GM19372 (cell line): ENCODE results near the gene OPCML.

Source experiments
- ATAC-seq: cut with Tn5 transposase; IDR thresholded peaks from one replicate; pipeline ENCODE4 v1.9.1; 2021; ENCODE audit warnings: mild to moderate bottlenecking, low read depth, moderate library complexity; ENCODE audit not compliant: unreplicated experiment

Gene OPCML

DNA sequence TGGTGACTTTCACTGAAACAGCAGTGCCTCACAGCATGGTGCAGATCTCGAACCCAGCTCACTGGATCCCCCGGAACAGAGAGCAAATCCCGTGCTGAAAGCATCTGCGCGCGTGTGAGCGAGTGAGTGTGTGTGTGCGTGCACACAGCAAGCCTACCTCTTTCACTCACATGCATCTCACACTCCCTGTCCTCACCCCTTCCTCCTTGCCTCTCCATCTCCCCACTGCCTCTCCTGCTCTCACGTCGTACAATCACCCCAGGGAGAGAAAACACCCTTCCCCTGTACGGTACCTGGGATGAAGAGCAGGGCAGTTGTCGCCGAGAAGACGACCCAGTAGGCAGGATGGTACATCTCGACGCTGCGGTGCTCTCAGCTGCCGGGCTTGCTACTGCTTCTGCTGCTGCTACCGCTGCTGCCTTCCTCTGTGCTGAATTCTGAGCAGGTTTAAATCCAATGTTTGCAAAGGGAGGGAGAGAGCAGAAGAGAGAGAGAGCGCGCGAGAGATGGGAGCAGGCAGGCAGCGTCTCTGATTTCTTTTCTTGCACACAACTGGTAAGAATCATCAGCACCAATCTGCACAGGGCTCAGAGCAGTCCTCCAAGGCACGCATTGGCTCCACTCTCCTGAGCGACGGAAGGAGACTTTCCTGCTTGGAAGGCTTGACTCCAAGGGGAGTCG is at the start of gene OPCML:
TSS of gene OPCML (minus strand) at position 531 of the 681 bp plus-strand sequence.
- ATAC-seq: no peak

DNA sequence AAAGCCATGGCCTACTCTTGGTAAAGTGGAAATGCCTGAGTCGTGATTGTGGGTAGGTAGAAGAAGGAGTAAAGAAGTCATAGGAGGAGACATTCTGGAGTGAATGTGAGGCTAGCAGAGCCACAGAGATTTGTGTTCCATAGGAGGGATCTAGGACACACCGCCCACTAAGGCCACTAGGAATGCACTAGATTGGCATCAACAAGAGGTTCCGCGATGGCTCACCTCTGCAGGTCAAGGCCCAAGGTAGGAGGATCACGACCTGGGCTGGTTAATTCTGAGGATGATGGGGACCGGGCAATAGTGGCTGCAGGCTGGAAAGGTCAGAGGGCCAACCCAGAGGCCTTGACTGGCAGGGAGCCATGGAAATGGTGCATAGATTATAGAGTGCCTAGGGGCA is 48.8 kb upstream of the OPCML start:
- no peak for ATAC-seq

DNA sequence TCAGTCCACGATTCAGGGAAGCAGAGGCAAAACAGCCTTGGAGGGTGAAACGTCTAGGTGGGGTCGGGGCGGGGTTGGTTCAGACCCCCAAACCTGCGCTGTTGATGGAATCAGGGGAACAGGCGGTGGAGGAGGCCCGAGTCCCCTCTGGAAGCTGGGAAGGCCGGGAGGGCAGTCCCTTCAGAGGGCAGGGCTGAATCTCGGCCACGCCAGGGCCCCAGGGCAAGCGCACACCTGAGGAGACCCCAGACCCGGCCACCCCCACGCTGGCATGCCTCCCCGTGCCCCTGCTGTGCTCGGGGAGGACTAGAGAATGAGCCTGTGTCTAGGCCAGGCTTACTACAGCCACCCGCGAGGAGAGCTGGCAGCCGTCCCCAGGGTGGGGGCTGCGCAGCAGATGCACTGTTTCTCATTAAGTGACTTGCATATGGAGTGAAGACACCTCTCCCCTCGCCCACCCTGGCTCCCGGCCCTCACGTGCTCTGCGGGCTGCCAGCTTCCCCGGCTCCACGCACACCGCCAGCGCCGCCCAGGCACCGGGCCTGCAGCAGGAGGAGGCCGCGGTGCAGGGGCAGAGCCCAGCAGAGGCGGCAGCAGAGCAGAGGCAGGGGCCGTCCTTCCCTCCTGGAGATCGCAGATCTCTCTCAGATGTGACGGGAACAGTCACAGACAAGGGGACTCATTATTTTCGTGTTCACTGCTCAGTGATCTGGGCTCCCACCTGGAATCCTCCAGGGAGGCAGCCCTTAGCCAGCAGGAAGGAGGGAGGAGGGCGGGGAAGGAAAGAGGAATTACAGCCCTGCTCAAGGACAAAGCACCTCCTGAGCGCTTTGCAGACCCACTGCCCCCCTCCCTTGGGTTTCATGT is 47.1 kb upstream of the OPCML start:
- no peak for ATAC-seq

DNA sequence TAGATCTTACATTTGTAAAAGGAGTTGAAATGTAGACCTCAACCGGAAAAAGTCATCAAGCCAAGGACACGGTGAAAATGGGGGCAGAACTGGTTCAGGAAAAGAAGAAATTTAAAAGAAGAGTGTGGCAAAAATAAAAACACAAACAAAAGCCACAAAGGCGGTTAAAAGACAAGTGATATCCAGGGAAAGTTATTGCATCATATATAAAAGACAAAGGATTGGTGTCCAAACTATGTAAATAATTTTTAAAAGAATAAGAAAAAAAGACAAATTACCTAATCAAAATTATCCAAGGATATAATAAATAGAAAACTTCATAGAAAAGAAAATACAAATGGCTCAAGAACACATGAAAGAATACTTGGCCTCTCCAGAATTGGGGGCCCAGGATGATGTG is 45.1 kb upstream of the OPCML start:
- ATAC-seq: no peak

DNA sequence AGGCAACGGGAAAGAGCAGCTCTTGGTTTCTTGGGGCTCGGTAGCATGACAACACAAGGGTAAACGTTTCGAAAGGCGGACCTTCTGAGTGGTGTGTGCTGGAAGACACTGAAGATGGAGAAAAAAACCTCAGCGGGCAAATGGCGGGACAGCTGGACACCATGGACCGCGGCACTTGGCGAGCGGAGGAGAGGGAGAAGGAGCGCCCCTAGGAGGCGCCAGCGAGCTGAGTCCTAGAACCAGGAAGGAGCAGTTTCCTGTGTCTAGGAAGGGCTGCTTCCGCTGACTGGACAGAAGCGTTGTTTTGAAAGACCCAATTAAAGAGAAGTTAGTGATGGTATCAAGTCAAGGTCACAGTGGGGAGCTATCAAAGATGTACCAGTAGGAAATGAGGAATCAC is 44.0 kb upstream of the OPCML start:
- no peak for ATAC-seq

DNA sequence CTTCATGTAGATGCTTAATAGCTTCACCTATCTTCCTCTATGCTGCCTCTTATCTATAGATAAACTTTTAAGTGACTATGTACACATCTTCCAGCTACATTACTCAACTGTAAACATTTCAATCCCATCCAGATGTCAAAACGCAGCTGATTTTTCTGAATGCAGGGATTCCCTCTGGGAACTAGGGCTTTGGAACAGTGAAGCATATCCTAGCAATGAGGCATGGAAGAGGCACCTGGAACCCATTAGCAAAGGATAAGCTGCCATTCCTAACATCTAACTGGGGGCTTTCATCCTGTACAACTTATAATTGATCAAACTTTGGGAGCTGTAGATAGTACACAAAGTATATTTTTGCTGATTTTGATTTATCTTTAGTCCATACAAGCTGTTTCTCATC is 40.8 kb upstream of the OPCML start:
- ATAC-seq: no peak

DNA sequence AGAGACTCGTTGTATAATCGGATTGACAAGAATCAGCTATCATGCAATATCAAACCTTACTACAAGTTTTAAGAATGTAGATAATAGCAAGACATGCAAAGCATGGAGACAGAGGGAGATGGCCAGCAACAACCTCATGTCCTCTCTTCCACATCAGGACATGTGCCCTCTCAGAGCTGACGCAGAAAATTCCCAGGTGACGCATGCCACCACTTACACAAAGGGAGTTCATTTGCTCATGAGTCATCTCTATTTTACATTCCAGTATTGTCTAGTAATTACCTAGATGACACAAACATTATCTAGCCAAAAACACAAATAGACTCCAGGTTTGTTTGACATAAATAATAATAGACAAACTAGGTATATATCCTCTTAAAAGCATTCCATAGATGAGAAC is 38.1 kb upstream of the OPCML start:
- no peak for ATAC-seq

DNA sequence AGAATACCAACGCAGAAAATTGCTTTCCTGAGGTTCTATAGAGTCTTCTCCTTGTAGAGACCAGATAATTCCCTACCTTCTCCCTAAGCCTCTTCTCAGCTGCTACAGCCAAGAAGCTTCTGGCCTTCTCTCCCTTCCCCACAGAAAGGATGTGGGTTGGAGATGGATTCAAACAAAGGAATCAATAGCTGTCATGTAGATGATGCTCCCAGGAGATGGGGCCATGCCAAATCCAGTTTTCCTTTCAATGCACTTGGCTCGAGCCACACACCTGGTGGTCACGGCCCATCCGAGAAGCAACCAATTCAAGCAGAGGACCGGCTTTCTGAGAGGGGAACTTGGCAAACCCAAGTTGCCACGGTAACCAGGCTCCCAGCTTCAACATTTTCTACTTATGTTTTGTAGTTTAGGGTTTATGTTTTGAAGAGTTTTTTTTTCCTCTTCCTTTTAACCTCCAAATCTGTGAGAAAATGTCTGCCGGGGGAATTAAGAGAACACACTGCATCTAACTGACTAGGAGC is 31.3 kb upstream of the OPCML start:
- ATAC-seq: no peak

DNA sequence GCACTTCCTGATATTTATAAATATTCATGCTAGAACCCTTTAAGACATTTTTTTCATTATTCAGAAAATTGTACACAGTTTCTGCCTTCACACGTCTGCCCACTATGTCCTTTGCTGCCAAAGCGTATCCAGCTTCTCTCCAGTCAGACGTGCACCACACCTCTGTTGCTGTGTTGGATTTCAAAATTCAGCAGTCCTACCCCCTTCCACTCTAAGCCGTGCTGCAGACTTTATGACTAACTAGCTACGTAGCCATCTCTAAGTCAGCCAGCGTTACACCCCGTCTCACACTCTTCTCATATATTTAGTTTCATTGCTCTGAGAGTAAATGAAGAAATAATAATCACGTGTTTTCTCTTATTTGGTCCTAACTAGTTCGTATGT is 28.2 kb upstream of the OPCML start:
- no peak for ATAC-seq

DNA sequence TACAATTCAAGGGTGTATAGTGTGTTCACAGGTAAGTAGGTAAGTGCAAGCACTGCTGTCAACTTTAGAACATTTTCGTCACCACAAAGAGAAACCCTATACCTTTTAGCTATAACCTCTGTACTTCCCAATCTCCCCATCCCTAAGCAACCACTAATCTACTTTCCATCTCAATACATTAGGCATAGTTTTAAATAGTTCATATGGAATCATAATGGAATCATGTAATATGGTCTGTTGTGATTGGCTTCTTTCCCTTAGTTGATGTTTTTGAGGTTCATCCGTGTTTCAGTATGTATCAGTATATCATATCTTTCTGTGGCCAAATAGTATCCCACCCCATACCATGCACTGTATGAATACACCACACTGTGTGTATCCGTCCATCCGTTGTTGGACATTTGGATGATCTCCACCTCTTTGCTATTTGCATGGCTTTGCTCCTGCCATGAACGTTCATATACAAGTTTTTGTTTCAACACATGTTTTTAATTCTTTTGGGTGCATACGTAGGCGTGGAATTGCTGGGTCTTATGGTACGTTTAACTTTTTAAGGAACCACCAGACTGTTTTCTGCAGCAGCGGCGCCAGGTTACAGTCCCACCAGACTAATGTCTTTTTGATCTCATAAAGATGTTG is 27.7 kb upstream of the OPCML start:
- ATAC-seq: no peak

DNA sequence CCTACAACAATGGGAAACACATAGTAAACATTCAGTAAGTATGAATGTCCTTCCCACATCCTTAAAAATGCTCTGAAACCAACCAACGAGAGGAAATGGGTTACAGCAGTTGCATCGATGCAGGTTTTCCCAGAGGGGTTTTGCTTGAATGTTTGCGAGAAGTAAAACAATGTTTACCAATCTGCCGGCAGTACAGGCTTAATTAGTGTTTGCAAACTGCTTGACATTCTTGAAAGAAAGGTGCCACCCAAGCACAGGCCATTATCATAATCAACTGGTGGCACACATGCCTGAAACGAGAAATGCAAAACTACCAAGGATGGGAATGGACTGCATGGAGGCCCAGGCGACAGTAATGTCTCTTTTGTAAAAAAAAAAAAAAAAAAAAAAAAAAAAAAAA is 27.1 kb upstream of the OPCML start:
- no peak for ATAC-seq

DNA sequence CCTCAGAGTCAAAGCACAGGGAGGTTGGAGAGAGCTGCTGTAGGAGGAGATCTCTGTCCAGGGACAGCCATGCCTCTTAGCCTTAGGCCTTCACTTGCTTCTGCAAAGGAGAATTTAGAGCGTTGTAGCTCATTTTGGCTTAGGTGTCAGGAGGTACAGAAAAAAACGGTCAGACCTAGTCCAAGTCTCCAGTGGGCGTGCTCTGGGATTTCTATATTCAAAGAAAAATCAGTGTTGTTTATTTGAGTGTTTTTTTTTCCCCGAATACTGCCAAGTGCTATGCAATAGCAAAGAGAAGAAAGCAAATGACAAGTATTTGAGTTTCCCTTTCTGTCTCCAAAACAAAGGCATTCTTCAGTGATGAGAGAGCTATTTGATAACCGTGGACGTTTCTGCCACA is 22.7 kb upstream of the OPCML start:
- no peak for ATAC-seq

DNA sequence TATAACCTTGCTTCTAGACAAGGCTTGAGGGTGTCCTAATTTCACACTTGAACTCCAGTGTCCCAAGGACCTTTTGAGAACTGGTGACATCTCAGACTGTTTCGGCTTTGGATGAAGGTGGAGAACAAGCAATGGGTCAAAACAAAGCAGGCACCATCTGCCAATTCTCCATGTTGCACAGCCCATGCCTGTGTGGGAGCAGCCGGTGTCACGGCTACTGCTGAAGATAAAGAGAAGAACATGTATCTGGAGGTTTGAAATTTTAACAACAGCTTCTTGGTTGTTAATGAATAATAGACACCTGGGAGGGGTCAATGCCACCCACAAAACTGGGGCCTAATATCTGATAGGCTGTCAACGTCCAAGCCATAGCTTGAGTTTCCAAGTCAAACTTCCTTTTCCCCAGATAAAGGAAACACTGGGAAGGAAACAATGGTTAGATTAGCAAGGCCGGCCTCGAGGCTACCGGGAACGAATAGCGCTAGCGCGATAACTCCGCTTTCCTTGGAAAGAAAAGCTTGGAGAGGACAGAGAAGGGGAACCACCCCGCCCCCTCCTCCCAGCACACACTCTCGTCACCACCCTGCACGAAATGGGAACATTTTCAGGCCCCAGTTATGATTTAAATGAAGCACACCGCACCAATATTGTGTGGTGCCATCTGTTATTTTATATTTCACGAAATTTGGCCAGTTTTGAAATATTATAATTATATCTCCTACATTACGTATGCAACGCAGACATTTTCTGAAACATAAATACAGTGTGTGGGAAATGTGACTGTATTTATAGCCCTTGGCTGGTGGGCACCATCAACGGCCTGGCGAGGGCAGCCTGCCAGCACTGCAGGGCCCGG is 21.8 kb upstream of the OPCML start:
- ATAC-seq: no peak

DNA sequence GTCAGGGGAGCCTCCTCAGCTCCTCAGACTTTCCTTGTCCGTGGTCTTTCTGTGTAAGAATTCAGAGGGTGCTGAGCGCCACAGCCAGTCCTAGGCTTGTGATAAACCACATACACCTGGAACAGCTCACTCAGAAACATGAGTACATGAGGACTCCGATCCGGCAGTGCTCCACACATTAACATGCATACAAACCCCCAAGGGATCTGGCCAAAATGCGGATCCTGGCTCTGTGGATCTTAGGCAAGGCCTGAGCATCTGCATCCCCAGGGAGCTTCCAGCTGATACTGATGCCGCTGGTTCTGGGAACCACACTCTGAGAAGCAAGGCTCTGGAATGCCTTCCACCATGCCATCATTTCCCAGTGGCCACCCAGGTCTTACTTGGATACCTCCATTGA is 20.6 kb upstream of the OPCML start:
- no peak for ATAC-seq

DNA sequence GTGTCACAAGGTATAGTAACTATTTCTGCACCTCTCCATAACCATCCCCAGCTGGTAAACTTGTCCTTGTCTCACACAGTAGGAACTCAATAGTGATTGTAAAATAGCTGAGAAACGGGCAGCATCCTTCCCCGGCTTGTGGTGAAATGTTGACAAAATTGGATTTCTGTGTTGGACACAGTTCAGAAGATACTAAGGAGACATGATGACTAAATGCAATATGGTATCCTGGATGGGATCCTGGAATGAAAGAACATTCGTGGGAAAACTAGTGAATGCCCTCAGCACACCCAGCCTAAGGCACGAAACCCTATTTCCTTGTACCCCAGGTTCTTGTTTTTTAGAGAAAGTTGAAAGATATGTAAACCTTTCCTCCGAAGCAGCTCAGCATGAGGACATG is 18.8 kb upstream of the OPCML start:
- ATAC-seq: no peak

DNA sequence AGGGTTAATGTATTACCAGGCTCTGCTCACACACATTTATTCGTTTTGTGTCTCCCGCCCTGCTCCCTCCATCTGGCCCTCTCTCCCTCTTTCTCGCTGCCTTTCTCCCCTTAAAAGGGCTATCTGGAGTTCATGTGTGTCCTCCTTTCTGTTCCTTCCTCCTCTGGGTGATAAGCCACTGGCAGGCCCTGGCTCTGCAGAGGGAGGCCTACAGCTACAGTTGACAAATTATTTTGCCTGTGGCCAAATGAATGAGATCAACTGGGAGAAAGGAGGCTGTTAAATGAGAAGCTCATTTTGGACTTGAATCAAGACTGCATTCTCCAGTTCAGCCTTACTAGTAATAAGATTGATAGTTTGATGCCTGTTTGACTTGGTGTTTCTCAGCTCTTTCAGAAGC is 17.5 kb upstream of the OPCML start:
- no peak for ATAC-seq

DNA sequence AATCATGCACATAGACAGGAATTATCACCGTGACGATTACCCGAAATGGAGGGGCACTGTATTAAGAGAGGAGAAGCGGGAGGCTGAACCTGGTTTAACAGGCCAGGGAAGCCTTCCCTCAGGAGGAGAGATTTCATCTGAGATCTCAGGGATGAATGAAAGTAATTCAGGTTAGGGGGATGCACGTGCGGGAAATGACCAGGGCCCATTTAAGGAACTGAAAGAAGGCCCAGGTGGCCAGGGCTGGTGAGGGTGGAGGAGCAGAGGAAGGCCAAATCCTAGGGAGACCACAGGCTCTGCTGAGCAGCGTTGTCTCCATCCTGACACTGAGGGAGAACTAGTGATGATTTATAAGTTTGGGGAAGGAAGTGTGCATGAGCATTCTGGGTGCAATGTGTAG is 16.3 kb upstream of the OPCML start:
- no peak for ATAC-seq

DNA sequence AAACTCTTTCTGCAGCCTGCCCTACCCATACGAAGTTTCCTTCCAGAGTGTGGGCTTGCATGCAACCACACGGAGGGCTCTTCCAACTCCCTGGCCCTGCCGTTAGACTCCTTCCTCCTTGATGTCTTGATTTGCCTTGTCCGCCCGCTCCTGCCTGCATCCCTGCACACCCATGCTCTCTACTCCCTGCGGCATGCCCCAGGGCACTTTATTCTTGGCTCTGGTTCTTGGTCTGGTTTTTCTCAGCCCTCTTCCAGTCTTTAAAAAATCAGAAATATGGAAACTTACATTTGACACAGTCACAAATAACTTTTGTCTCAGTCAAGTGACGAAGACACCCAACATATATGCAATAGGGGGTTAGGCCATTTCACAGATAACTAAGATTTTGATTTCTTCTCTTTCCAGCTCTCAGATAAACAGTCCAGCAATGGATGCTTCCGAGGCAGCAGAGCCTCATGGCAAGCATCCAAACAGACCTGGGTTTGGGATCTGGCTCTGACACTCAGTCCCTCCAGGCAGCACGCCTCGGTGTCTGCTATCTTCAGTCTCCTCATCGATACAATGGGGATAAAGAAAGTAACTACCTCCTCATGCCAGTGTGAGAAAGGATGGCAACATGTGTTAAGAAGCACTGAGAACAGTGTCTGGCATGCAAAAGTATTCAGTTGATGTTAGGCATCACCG is 15.7 kb upstream of the OPCML start:
- ATAC-seq: no peak

DNA sequence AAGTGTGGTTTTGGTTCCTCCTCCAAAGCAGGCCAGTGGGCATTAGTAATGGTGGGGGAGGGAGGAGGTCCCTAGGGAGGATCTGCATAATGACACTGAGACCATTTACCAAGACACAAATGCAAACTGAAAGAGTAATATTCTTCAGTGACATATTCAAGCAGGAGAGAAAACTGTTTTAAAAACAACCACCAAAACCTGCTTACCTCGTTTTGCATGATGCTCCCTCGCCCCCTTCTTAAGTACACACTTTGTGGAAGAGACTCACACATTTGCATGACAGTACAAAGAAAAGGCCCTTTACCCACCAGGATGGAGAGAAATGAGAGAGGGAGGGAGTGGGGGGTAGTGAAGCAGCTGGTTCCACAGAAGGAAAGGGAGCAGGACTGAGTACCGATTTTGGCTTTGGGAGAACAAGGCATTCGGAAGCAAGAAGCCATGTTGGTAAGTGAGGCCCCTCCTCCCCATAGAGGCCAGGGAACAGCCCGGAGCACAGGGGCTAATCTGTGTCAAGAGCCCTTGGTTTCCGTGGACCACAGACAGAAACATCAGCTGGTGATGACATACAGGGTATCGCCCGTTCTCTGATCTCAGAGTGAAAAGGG is 13.0 kb upstream of the OPCML start:
- no peak for ATAC-seq

DNA sequence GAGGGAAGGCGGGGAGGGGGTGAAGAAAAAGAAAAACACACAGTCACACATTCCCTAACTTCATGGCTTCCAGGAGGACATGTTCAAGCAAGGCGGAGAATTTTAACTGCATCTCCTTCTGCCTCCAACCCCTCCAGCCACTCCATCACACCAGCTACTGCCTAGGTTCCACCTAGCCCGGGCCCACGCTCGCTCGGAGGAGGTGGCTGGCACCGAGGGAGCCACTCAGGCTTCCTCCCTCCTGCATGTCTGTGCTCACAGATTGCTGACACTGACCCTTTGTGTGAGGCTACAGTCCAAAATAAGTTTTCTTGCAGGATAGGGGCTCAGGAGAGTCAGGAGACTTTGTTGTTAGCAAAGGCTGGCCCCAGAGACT is 9.4 kb upstream of the OPCML start:
- ATAC-seq: no peak
